Measurements from ENCODE around the gene DISC1.

DNA sequence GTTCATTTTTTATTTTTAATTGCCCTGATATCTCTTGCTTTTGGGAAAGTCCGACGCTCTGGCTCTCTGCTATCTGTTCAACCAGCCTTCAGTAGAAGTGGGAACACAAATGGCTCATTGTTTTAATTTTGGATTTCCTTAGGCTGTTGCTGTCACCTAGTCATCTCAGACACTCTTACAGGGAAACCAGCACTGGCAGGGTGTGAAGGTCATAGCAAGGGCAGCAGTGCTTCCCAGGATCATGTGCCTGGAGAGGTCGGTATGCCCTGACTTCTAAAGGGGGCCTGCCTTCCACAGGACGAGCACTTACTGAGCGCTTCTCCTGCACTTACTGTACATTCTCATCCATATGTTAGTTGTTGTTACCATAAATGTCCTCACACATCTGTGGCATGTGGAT, 224.2 kb downstream of the DISC1 start:
- TF ChIP-seq, protein P1, sequence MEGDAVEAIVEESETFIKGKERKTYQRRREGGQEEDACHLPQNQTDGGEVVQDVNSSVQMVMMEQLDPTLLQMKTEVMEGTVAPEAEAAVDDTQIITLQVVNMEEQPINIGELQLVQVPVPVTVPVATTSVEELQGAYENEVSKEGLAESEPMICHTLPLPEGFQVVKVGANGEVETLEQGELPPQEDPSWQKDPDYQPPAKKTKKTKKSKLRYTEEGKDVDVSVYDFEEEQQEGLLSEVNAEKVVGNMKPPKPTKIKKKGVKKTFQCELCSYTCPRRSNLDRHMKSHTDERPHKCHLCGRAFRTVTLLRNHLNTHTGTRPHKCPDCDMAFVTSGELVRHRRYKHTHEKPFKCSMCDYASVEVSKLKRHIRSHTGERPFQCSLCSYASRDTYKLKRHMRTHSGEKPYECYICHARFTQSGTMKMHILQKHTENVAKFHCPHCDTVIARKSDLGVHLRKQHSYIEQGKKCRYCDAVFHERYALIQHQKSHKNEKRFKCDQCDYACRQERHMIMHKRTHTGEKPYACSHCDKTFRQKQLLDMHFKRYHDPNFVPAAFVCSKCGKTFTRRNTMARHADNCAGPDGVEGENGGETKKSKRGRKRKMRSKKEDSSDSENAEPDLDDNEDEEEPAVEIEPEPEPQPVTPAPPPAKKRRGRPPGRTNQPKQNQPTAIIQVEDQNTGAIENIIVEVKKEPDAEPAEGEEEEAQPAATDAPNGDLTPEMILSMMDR (IDR thresholded peaks at IDR 0.05) = no peak
- TF ChIP-seq EZH2 (IDR thresholded peaks at IDR 0.05; ENCODE audit: borderline replicate concordance, insufficient read depth, low read depth, low read length, poor library complexity, severe bottlenecking) = no peak
